Body of pancreas (tissue), 4 donors: ENCODE measurements around the gene NRGN.

Experiments
- CTCF ChIP-seq, 7 experiments: fragments of 450-650 bp in 4 of 7; fragments of 200-600 bp in 3 of 7; sonication (generic) in 3 of 7; IDR thresholded peaks; one replicate each; pipeline ENCODE4 v1.5.1; 2016 to 2019; ENCODE audit warnings: antibody characterized with exemption in 7 of 7
- POLR2A ChIP-seq, 3 donors: fragments of 450-650 bp; IDR thresholded peaks; one replicate each; pipeline ENCODE4 v1.6.1; 2016; ENCODE audit warnings: antibody characterized with exemption in 3 of 3, mild to moderate bottlenecking in 2 of 3

GRCh38 chr11:124712392-124712791 lies 27.4 kb upstream of the NRGN start:
- TF ChIP-seq CTCF (IDR thresholded peaks at IDR 0.05) (no peak), POLR2A (IDR thresholded peaks at IDR 0.05) (no peak)
